Naive B cell (primary cell): ENCODE results near the gene ANKRD36. TPM values are rescaled to one million over a fixed set of nuclear protein-coding genes. Genes with fewer than 3 reads are reported as not detected.
"Not testable (repeated sequence)": the region's sequence is repeated elsewhere in the genome, so short reads cannot be mapped to it uniquely, and the experiment has no call there.

Experiments used
- ATAC-seq, 2 donors: fragments of 150-1000 bp; cut with Tn5 transposase; 2 replicates each; pipeline ENCODE4 v1.10.0; 2021; ENCODE audit warnings: low read depth in 2 of 2, mild to moderate bottlenecking in 2 of 2, moderate library complexity in 2 of 2
- DNase-seq: peaks from one replicate; pipeline ENCODE4 v3.0.0; 2022
- H3K27ac Mint-ChIP-seq, 6 donors: one replicate each; pipeline ENCODE4 v1.8.0; 2020 to 2022; ENCODE audit warnings: mild to moderate bottlenecking in 6 of 6, mixed read lengths in 6 of 6, moderate library complexity in 5 of 6, inconsistent platforms in 2 of 6
- H3K27me3 Mint-ChIP-seq, 3 donors: one replicate each; pipeline ENCODE4 v1.8.0; 2021 to 2022; ENCODE audit warnings: mixed read lengths in 3 of 3, mild to moderate bottlenecking in 1 of 3
- H3K36me3 Mint-ChIP-seq, 2 donors: one replicate each; pipeline ENCODE4 v1.8.0; 2020 to 2022; ENCODE audit warnings: mixed read lengths in 2 of 2, inconsistent platforms in 1 of 2, mild to moderate bottlenecking in 1 of 2
- H3K4me1 Mint-ChIP-seq, 3 donors: one replicate each; pipeline ENCODE4 v1.8.0; 2020 to 2022; ENCODE audit warnings: mixed read lengths in 3 of 3, inconsistent platforms in 1 of 3, mild to moderate bottlenecking in 1 of 3, moderate library complexity in 1 of 3
- H3K4me3 Mint-ChIP-seq, 8 donors: one replicate each; pipeline ENCODE4 v1.8.0; 2020 to 2022; ENCODE audit warnings: mild to moderate bottlenecking in 8 of 8, mixed read lengths in 8 of 8, moderate library complexity in 8 of 8, inconsistent platforms in 2 of 8
- H3K9me3 Mint-ChIP-seq, 7 donors: one replicate each; pipeline ENCODE4 v1.8.0; 2020 to 2022; ENCODE audit warnings: mixed read lengths in 7 of 7, mild to moderate bottlenecking in 5 of 7, inconsistent platforms in 2 of 7, moderate library complexity in 1 of 7
- polyA plus RNA-seq, 6 donors: library from polyadenylated mRNA; unstranded; fragments of 300-500 nt; fragmentation: Illumina TruSeq; gene quantifications; one replicate each; pipeline ENCODE4 v1.2.3, GENCODE V29; 2021; ENCODE audit warnings: low read depth in 6 of 6

ANKRD36 gene
- polyA plus RNA-seq, 6 donors from 2014 or later, result 0.47 to 11.1 (median 5.5) TPM

GRCh38 chr2:97093983-97094771, 18.8 kb upstream of the ANKRD36 start:
- H3K36me3 Mint-ChIP-seq, H3K9me3 Mint-ChIP-seq, DNase-seq, H3K27ac Mint-ChIP-seq: not testable (repeated sequence)
- H3K4me1 Mint-ChIP-seq, result peaks cover 0 to 11% (median 3%) of the 10 kb centered on the region in 3 donors
- H3K4me3 Mint-ChIP-seq, result peak overlapping the region in 7 of 8 donors; percentile 15 to 66 (median 25)
- H3K27me3 Mint-ChIP-seq, result peaks cover 0 to 12% (median under 1%) of the 10 kb centered on the region in 3 donors
- peak in 1 of 2 donors; percentile 12 for ATAC-seq

DNA sequence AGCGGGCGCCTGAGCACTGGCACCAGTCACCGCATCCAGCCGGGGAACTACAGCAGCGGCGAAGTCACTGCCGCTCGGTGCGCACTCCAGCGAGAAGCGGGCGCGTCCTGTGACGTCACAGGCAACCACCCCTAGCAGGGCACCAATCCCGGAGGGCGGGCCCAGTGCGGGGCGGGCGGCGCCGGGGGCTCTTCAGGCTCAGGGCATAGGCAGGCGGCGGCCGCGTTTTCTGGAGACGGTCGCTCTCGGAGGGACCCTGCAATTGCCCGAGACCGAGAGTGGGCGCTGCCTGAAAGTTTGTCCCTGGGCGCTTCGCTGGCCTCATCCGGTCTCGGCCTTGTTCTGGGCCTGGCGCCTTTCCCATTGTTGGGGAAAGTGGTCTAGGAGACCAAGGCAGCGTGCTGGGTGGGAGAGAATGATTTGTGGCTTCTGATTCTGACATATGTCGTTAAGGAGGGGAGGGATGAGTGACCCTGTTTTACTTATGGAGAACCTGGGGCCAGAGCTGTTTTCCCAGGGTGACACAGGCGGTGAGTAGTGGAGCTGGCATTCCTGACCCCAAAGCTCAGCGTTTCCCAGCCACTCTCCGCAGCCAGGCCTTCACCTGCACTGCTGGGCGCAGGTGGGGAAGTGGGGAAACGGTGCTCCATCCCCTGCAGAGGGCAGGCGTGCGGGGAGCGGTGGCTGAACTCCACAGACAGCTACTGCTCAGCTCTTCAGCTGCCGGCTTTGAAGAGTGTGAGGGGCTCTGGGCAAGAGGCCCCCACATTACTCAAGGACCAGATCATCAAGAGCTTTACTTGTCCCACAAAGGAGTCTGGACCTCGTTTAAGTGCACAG, 18.0 kb upstream of the ANKRD36 start, which contains the start of gene FAHD2B:
TSS of gene FAHD2B (minus strand) at position 111 of the 840 bp plus-strand sequence. CDS start 3,176 bp downstream, outside the sequence.
- H3K9me3 Mint-ChIP-seq, H3K36me3 Mint-ChIP-seq: not testable (repeated sequence)
- ATAC-seq, result peak; percentile 96
- H3K27me3 Mint-ChIP-seq, result peaks cover 4 to 18% (median 6%) of the 10 kb centered on the region in 3 donors
- H3K27ac Mint-ChIP-seq, result peak within 1 kb of the TSS in 5 of 6 donors; percentile 78 to 94 (median 87)
- DNase-seq, result peak; percentile 76
- peak within 1 kb of the TSS; percentile 66 to 86 (median 82) for H3K4me3 Mint-ChIP-seq
- peaks cover 0 to 11% (median 3%) of the 10 kb centered on the region in 3 donors for H3K4me1 Mint-ChIP-seq

DNA sequence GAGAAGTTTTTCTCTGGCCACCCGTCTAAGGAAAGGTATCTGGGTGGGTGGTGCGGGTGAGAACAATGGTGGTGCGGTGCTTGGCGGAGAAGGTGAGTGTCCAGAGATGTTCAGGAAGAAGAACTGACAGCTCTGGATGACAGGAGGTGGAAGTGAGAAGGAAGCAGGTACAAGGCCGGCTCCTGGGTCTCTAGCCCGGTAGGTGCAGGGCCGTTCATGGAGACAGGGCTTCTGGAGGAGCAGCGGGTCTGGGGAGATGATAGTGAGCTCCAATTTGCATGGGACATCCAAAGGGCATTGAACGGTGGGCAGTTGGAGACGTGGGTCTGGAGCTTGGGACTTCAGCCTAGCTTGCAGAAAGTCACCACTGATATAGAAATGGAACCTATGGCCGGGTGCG, 17.3 kb upstream of the ANKRD36 start:
- DNase-seq (no peak), ATAC-seq (no peak)
- Mint-ChIP-seq H3K9me3 (peaks cover 0 to 4% (median 0%) of the 10 kb centered on the region in 7 donors), H3K4me3 (peak overlapping the region in 7 of 8 donors; percentile 62 to 86 (median 84)), H3K27ac (peak overlapping the region in 3 of 6 donors; percentile 69 to 94 (median 87)), H3K27me3 (peaks cover 9 to 25% (median 10%) of the 10 kb centered on the region in 3 donors), H3K4me1 (peaks cover 0 to 11% (median 3%) of the 10 kb centered on the region in 3 donors), H3K36me3 (peaks cover 0 to 4% of the 10 kb centered on the region in 2 donors)

- H3K27ac Mint-ChIP-seq, H3K9me3 Mint-ChIP-seq, H3K4me3 Mint-ChIP-seq: not testable (repeated sequence)
Observed at GRCh38 chr2:97098786-97099372, 14.1 kb upstream of the ANKRD36 start.

DNA sequence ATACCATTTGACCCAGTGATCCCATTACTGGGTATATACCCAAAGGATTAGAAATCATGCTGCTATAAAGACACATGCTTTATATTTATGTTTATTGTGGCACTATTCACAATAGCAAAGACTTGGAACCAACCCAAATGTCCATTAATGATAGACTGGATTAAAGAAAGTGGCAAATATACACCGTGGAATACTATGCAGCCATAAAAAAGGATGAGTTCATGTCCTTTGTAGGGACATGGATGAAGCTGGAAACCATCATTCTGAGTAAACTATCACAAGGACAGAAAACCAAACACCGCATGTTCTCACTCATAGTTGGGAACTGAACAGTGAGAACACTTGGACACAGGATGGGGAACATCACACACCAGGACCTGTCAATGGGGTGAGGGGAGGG, 6.1 kb upstream of the ANKRD36 start:
- H3K4me1 Mint-ChIP-seq, H3K27ac Mint-ChIP-seq, DNase-seq, H3K4me3 Mint-ChIP-seq, H3K36me3 Mint-ChIP-seq, ATAC-seq: not testable (repeated sequence)
- H3K27me3 Mint-ChIP-seq, result peaks cover 7 to 48% (median 22%) of the 10 kb centered on the region in 3 donors
- peaks cover 4 to 15% (median 12%) of the 10 kb centered on the region in 7 donors for H3K9me3 Mint-ChIP-seq

More at GRCh38 chr2:97098786-97099372, 14.1 kb upstream of the ANKRD36 start:
- not testable (repeated sequence) for DNase-seq, ATAC-seq, H3K36me3 Mint-ChIP-seq
- Mint-ChIP-seq H3K4me1 (peaks cover 0 to 11% (median 3%) of the 10 kb centered on the region in 3 donors), H3K27me3 (peaks cover 9 to 42% (median 21%) of the 10 kb centered on the region in 3 donors)

GRCh38 chr2:97111246-97111645, 1.7 kb upstream of the ANKRD36 start:
- peak overlapping the region in 1 of 8 donors; percentile 41 for H3K4me3 Mint-ChIP-seq
- not testable (repeated sequence) for DNase-seq

DNA sequence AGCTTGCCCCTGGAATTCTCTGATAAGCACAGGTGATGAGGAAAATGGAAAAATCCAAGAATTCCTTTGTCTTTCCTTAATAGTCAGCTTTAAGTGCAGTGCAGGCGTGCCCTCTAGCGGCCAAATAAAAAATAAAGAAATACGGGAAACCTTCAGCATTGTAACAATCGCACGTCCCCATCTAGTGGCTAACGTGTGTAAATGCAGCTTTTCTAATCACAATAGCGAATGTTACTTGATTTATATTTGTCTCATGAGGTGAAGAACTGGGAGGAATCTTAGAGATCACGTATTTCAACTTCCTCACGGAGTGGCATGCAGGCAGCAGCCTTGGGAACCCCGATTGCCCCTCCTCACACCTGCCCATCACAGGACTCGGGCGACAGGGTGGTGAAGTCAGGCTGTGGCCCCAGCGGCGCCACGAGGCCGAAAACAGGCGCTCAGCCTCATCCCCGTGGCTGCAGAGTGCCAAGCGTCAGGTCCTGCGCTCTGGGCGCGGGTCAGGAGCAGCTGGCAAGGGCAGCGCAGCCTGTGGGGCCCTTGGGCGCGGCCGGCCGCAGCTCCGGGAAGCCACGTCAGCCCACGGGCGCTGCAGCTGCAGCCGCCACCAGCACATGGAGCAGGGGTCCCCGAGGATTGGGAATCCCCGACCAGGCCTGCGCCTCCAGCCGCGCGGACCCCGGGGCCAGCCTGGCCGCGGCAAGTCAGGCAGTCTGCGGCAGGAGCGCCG, 468 bp upstream of the ANKRD36 start:
- Mint-ChIP-seq H3K4me3 (peak overlapping the region; percentile 92 to 98 (median 97)), H3K27me3 (peaks cover 0 to 26% (median 11%) of the 10 kb centered on the region in 3 donors), H3K27ac (peak overlapping the region; percentile 89 to 96 (median 95))
- not testable (repeated sequence) for H3K36me3 Mint-ChIP-seq, H3K9me3 Mint-ChIP-seq, H3K4me1 Mint-ChIP-seq
- DNase-seq (peak; percentile 66), ATAC-seq (peak; percentile 45 to 57)

More at GRCh38 chr2:97111246-97111645, 1.7 kb upstream of the ANKRD36 start:
- not testable (repeated sequence) for H3K27ac Mint-ChIP-seq, H3K36me3 Mint-ChIP-seq, ATAC-seq, H3K4me1 Mint-ChIP-seq, H3K9me3 Mint-ChIP-seq
- peaks cover 0 to 31% (median 11%) of the 10 kb centered on the region in 3 donors for H3K27me3 Mint-ChIP-seq

DNA sequence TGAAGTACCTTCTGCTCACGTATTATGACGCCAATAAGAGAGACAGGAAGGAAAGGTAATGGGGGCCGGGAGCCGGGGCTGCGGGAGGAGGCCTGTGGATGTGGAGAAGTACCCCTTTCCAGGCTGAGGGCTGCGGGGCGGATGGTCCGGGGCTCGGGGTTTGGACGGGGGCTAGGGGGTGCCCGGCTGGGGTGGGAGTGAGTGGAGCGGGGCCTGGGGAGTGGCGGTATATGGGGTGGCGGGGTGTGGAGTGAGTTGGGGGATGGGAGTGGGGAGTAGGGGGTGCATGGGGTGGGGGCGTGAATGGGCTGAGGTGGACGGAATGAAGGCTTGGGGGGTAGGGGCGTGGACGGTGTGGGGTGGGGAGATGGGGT, 916 bp downstream of the ANKRD36 start:
- Mint-ChIP-seq H3K27me3 (peaks cover 0 to 19% (median 6%) of the 10 kb centered on the region in 3 donors), H3K4me3 (peak overlapping the region; percentile 92 to 99 (median 98)), H3K27ac (peak overlapping the region; percentile 89 to 99 (median 98))
- not testable (repeated sequence) for H3K9me3 Mint-ChIP-seq, H3K36me3 Mint-ChIP-seq, ATAC-seq, DNase-seq, H3K4me1 Mint-ChIP-seq

- not testable (repeated sequence) for DNase-seq, H3K4me3 Mint-ChIP-seq, H3K9me3 Mint-ChIP-seq, ATAC-seq, H3K4me1 Mint-ChIP-seq, H3K27me3 Mint-ChIP-seq
- peak overlapping the region in 1 of 6 donors; percentile 75 for H3K27ac Mint-ChIP-seq
- peaks cover 0 to 11% of the 10 kb centered on the region in 2 donors for H3K36me3 Mint-ChIP-seq
Observed at GRCh38 chr2:97129090-97129489, 16.1 kb downstream of the ANKRD36 start.

- H3K4me3 Mint-ChIP-seq, result not testable (repeated sequence)
Observed at GRCh38 chr2:97144016-97144415, 31.1 kb downstream of the ANKRD36 start.

DNA sequence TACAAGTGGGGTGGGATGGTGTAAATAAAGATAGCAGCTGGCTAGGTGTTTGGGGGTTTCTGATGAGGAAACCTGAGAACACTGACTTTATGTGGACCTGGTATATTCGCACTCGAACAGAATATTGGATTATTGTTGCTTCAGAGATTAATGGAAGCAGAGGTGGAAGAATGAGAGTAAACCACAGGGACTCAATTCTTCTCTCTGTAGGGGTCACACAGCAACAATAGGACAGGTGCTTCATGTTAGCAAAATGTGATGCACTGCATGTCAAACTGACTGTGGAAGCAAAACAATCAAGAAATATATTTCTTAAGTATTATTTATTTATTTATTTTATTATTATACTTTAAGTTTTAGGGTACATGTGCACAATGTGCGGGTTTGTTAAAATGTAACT, 53.6 kb downstream of the ANKRD36 start:
- DNase-seq, ATAC-seq, H3K4me3 Mint-ChIP-seq, H3K27me3 Mint-ChIP-seq, H3K4me1 Mint-ChIP-seq, H3K27ac Mint-ChIP-seq: not testable (repeated sequence)
- Mint-ChIP-seq H3K9me3 (peaks cover 0 to 17% (median 13%) of the 10 kb centered on the region in 7 donors), H3K36me3 (peaks cover 0 to 26% of the 10 kb centered on the region in 2 donors)

More at GRCh38 chr2:97144016-97144415, 31.1 kb downstream of the ANKRD36 start:
- H3K27ac Mint-ChIP-seq, H3K27me3 Mint-ChIP-seq, H3K4me1 Mint-ChIP-seq, H3K9me3 Mint-ChIP-seq, DNase-seq, ATAC-seq: not testable (repeated sequence)
- peaks cover 0 to 14% of the 10 kb centered on the region in 2 donors for H3K36me3 Mint-ChIP-seq

DNA sequence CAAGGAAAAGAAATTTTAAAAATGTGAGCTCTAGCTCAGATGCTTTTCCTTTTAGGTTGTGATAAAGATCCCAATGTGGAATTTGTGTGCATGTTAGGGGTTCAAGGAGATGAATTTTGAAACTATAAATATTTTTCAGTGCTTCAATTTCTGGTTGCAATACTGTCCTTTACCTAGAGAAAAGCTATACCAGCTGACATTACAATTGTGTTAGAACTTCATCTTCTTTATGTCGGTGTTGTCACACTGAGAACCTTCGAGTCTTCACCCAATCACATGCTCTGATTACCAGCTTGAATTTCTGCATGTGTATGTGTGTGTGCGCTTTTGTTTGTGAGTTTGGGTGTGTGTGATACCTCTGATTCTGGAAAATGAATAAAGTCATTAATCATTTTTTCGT, 55.0 kb downstream of the ANKRD36 start:
- H3K9me3 Mint-ChIP-seq, result peaks cover 0 to 17% (median 13%) of the 10 kb centered on the region in 7 donors
- not testable (repeated sequence) for H3K4me1 Mint-ChIP-seq, ATAC-seq, H3K27ac Mint-ChIP-seq, H3K27me3 Mint-ChIP-seq, H3K4me3 Mint-ChIP-seq, DNase-seq
- H3K36me3 Mint-ChIP-seq, result peaks cover 0 to 26% of the 10 kb centered on the region in 2 donors
